Activated T-cell treated with anti-CD3 and anti-CD28 coated beads, Interleukin-2, amount 50 U/mL, for 48 hours (primary cell): ENCODE measurements around the gene IRS1.
"Not testable (repeated sequence)": the region's sequence is repeated elsewhere in the genome, so short reads cannot be mapped to it uniquely, and the experiment has no call there.

ENCODE experiments used
- DNase-seq, 2 experiments: peaks; one replicate each; pipeline ENCODE4 v3.0.0-alpha.2; 2020

The IRS1 gene

GRCh38 chr2:226799211-226799975, at the start of gene IRS1:
Gene IRS1, minus strand, starts transcription at chr2:226799820. Its CDS starts 1,082 bp downstream, at chr2:226798738.
- peak; percentile 69 to 77 for DNase-seq

GRCh38 chr2:226849349-226849748, 49.7 kb upstream of the IRS1 start:
- no peak for DNase-seq

- DNase-seq: no peak
Measured at GRCh38 chr2:226847511-226847910, 47.9 kb upstream of the IRS1 start.

- no peak for DNase-seq
Measured at GRCh38 chr2:226847090-226847489, 47.5 kb upstream of the IRS1 start.

- no peak for DNase-seq
Measured at GRCh38 chr2:226845386-226846116, 45.9 kb upstream of the IRS1 start.

- DNase-seq: not testable (repeated sequence)
Measured at GRCh38 chr2:226843001-226843400, 43.4 kb upstream of the IRS1 start.

GRCh38 chr2:226839951-226840350, 40.3 kb upstream of the IRS1 start:
- DNase-seq: no peak

- no peak for DNase-seq
Measured at GRCh38 chr2:226839161-226839560, 39.5 kb upstream of the IRS1 start.

- no peak for DNase-seq
Measured at GRCh38 chr2:226838722-226839121, 39.1 kb upstream of the IRS1 start.

GRCh38 chr2:226837787-226838603, 38.4 kb upstream of the IRS1 start:
- no peak for DNase-seq

GRCh38 chr2:226837334-226837733, 37.7 kb upstream of the IRS1 start:
- DNase-seq: peak in 1 of 2 experiments; percentile 18

- no peak for DNase-seq
Measured at GRCh38 chr2:226836548-226836885, 36.9 kb upstream of the IRS1 start.

- DNase-seq: peak; percentile 94 to 95
Measured at GRCh38 chr2:226835796-226836547, 36.4 kb upstream of the IRS1 start, which contains the start of gene RHBDD1. Gene RHBDD1, plus strand, starts transcription at chr2:226836054. Its CDS starts 28,640 bp downstream, at chr2:226864694.

GRCh38 chr2:226835420-226835795, 35.8 kb upstream of the IRS1 start:
- no peak for DNase-seq

- DNase-seq: peak in 1 of 2 experiments; percentile 21
Measured at GRCh38 chr2:226834880-226835279, 35.3 kb upstream of the IRS1 start.

GRCh38 chr2:226832061-226832460, 32.4 kb upstream of the IRS1 start:
- no peak for DNase-seq

GRCh38 chr2:226831266-226831665, 31.6 kb upstream of the IRS1 start:
- no peak for DNase-seq

- no peak for DNase-seq
Measured at GRCh38 chr2:226829721-226830631, 30.4 kb upstream of the IRS1 start.

GRCh38 chr2:226828191-226828590, 28.6 kb upstream of the IRS1 start:
- no peak for DNase-seq

- DNase-seq: no peak
Measured at GRCh38 chr2:226825056-226825455, 25.4 kb upstream of the IRS1 start.

GRCh38 chr2:226818930-226819329, 19.3 kb upstream of the IRS1 start:
- DNase-seq: no peak
